8988T (cell line): ENCODE results near the gene ATG101.
A peak's percentile ranks its signal among the peaks of the same experiment; 100 is the strongest.

ENCODE experiments used
- DNase-seq: peaks from one replicate; pipeline ENCODE4 v3.0.0; 2011

The ATG101 gene

DNA sequence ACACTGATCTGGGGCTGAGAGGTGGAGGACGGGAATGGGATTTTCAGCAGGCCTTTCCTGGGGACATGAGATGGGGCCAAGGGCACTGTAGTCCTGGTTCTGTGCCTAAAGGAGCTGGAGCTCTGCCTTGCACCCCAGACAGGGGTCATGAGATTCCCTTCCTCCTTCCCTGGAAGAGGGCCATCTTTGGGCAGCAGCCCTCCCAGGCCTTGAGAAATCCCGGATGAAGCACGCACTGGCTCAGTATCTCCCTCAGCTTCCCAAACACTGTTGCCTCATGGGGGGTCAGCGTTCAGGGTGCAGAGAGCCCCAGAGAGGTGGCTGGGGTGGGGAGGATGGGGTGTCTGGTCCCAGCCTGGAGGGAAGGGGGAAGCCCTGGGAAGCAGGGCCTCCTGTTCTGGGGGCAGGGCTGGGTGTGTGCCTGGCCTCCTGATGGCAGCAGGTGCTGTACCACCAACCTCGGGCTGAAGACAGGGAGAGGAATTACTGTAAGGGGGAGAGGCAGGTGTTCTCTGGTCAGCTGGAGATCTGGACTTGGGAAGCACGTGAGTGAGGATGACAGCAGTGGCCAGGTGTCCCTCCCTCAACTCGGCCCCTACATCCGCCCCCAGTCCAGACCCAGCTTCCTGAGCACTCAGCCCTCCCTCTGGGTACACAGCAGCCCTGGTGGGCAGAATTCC lies 26.9 kb upstream of the ATG101 start:
- DNase-seq: no peak

DNA sequence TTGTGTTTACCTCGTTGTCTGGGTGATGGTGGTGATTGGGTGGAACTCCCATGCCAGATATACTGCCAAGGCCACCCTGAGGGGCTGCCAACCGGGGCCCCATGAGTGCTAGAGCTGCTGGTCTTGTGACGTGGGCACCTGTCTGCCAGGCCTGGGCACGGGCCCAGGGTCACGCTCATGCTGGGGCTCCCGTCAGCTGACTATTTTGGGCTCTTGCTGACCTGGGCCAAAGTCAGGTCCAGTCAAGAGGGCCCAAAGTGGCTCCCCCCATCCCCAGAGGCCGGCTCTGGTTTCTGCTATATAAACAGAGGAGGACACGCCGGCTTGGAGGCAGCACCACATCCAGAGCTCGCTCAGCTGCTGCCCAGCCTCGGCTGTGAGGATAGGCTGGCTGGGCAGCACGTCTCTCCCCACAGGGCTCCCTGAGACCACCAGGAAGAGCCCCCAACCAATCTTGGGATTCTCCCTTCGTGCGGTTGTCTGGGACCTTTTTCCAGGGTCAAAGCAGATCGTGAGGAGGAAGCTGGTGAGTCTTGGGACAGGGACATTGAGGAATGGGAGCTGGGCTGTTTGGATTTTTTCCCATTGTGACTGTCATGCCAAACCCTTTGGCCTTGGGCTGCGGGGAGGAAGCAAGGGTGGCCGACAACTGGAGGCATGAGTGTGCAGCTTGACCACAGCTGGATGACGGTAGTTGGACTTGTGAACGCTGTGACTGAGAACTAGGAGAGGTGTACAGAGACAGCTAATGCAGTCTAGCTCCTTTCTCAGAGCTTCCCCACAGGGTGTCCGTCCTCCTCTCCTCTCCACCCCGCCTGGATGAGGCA lies 26.2 kb upstream of the ATG101 start:
- no peak for DNase-seq

DNA sequence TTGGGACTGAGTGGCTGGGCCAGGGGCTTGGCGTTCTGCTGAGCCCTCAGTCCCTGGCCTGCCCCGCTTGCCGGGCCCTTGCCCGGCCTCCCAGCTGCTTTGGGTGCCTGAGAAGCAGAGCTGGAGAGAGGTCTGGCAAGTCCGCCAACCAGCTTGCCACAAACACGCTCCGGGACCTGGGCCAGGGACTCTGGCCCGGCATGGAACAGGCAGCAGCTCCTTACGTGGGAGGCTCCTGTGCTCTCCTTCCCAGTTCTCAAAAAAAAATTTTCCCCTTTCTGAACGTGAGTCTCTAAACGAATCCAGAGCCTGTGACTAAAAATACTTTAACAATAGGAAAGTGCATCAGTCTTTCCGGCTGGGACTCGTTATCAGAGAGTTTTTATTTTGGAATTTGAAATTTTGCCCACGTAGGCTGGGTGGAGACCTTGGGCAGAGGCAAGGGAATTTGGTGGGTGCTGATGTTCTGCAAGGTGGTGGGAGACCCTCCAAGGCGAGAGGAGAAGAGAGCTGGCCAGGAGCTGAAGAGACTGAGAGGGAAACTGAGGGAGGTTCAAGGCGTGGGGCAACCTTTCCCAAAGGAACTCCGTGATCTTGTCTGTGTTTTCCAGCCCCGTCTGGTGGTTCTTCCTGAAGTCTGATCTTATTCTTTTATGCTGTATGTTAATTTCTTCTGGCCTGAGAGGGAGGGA lies 25.3 kb upstream of the ATG101 start:
- DNase-seq: no peak

DNA sequence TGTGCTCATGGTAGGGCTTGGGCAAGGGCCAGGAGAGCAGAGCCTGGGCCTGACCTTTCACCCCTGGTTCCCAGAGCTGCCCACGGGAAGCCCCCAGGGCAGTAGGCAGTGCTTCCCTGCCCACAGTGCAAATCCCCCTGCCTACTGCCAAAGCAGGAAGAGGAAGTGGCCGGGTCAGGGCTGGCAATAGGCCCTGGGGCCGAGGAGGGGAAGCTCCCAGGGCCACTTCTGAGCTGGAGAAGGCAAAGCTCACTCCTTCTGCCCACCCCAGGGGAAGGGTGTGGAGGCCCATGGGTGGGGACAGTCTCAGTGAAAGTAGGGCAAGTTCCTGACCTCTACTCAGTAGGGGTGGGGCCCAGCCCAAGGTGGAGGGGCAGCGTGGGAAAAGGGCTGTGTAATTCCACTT lies 24.0 kb upstream of the ATG101 start:
- DNase-seq: no peak

DNA sequence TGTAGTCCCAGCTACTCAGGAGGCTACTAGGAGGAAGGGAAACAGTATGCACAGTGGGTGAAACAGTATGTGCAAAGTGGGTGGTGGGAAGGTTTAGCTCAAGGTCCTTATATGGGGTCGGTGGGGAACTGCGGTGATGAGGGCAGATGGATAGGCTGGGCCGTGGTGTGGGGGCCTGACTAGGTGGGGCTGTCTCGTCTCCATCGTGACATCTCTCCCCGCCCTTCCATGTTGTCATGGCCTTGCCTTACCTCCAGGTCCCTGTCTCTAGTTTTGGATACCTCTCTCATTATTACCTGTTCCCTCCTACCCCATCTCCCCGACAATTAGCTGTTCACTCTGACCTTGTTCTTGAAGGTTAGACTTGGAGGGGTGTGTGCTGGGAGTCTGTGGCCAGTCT lies 22.9 kb upstream of the ATG101 start:
- DNase-seq: no peak

DNA sequence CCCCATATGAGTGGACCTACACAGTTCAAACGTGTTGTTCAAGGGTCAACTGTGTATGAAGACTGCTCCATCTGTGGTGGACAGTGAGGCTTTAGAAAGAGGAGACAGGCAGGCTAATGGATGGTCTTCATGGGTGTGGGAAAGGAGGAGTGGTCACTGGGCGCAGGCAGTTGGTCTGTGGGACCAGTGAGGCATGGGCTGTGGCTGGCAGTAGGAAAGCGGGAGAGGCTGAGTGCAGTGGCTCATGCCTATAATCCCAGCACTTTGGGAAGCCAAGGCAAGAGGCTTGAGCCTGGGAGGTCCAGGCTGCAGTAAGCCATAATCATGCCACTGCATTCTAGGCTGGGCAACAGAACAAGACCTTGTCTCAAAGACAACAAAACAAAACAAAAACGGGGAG lies 20.5 kb upstream of the ATG101 start:
- DNase-seq: no peak

DNA sequence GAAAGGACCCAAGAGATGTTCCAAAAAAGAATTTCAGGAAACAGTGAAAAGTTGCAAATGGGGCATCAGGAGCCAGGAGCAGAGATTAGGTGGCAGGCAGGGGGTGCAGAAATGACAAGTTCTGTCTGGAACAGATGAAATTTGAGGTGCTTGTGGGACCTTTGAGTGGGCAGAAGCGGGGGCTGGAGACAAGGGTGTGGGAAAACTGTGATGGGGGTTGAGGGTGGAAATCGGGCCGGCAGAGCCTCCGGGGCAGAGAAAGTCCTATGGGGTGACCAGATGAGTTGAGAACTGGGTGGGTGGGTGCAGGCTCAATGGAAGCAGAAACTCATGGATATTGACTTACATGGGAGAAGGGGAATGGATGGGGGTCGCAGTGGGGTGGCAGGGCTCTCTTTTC lies 20.1 kb upstream of the ATG101 start:
- no peak for DNase-seq

DNA sequence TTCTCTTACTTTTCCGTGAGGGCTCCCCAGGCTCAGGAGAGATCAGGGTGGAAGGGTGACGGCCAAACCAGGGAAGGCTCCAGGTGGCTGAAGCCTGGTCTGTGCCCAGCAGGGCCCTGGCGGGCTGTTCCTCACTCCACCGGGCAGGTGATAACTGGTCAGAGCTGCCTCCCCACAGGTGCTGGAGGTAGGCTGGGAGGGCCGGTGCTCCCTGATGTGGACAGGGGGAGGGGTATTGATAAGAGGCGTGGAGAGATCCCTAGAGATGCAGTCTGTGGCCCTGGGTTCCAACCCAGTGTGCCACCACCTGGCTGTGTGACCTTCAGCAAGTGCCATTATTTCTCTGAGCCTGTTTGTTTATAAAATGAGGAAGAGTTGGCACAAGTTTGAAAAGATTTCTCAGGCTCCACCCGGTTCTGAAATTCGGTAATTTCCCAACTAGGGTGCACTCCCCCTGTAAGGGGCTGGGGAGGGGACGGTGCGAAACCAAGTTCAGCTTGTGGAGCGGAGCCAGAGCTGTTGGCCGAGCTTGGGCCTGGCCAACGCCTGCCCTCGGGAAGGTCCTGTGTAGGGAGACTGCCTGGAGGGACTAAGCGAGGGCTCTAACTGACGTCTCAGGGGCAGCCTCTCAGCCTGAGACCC lies 19.5 kb upstream of the ATG101 start:
- no peak for DNase-seq

DNA sequence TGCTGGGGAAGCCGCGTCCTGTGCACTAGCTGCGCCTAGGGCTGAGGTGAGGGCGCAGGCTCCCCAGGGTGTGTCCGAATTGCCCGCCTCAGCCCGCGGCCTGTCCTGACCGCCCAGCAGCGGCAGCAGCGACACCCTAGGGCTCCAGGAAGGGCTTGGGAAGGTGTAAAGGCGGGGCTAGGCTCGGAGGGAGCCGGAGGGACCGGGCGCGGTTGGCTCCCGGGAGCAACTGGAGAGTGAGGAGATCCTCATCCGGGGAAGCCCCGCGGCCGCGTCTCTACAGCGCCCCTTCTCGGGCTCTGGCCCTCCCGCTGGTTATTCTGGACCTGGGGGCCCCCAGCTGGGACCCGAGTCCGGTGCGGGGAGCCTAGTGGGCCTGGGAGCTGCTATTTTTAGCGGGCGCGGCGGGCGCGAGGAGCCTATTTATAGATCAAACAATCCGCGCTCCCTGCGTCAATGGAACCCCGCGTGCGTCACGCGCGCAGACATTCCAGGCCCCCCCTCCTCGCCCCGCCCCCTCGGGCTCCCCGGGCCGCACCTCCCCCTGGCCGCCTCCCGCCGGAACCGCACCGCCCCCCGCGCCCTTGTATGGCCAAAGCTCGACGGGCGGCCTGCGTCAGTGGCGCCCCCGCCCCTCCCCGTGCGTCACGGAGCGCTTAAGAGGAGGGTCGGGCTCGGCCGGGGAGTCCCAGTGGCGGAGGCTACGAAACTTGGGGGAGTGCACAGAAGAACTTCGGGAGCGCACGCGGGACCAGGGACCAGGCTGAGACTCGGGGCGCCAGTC lies 18.8 kb upstream of the ATG101 start, which contains the start of gene NR4A1:
Gene NR4A1, plus strand, starts transcription at position 685 of the 784 bp plus-strand sequence. CDS start 2,887 bp downstream, outside the sequence.
- peak; percentile 96 for DNase-seq

DNA sequence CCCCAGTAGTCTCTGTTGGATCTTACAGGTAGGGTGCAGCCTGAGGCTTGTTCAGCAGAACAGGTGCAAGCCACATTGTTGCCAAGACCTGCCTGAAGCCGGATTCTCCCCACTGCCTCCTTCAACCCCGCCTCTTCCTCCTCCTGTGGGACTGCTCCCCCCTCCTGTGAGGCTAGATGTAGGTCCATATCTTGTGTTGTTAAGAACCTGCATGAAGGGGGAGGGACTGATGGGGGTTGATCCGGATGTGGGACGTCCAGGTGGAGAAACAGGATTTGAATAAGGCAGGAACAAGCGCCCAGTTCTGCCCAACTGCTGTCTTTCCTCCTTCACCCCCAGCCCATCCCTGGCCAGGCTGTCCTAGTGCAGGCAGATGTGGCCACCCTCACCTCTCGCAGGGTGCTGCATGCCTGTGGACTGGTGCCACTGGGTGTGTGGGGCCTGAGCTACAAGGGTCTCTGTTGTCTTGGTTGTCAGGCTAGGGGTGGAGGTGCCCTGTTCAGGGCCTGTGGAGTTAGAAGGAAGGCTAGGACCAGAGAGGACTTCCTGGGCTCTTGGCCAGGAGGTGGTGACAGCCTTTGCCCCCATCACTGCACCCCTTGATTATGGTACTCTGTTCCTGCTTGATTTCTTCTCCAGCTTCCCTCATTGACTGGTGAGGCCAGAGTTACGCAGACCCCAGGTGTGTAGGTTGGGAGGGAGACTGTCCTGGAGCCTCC lies 17.2 kb upstream of the ATG101 start:
- no peak for DNase-seq

DNA sequence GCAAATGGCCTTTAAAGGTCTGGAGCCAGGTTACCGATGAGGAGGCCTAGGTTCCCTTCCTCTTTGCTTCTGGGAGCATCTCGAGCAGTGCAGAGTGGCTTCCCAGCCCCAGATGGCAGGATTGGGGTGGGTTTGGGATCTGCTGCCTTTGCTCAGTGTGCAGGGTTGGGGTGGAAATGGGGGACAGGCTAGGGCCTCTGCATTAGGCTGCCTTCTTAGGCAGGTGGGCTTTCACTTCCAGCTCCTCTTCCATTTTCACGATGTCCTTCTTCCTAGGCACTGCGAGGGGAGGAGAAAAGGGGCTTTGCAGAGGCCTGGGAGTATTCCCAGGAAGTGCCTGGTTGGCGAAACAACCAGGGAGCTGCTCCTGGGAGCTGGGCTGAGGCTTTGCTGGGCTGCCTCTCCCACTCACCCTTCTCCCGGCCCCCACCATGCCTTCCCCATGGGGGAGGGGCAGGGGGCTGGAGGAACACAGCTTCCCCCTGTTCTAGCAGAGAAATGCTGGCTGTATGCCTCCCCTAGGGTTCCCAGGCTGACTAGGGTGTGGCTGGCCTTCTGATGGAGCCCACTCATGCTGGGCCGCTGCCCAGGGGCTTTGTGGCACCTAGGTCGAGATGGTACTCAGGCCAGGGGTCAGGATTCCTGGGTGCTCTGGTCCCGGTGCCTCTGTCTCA lies 16.1 kb upstream of the ATG101 start:
- DNase-seq: no peak

DNA sequence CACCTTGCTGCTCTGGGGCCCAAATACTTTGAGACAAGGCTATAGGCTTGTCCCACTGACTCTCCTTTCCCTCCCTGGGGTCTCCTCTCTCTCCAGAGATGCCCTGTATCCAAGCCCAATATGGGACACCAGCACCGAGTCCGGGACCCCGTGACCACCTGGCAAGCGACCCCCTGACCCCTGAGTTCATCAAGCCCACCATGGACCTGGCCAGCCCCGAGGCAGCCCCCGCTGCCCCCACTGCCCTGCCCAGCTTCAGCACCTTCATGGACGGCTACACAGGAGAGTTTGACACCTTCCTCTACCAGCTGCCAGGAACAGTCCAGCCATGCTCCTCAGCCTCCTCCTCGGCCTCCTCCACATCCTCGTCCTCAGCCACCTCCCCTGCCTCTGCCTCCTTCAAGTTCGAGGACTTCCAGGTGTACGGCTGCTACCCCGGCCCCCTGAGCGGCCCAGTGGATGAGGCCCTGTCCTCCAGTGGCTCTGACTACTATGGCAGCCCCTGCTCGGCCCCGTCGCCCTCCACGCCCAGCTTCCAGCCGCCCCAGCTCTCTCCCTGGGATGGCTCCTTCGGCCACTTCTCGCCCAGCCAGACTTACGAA lies 15.4 kb upstream of the ATG101 start:
- DNase-seq: no peak

DNA sequence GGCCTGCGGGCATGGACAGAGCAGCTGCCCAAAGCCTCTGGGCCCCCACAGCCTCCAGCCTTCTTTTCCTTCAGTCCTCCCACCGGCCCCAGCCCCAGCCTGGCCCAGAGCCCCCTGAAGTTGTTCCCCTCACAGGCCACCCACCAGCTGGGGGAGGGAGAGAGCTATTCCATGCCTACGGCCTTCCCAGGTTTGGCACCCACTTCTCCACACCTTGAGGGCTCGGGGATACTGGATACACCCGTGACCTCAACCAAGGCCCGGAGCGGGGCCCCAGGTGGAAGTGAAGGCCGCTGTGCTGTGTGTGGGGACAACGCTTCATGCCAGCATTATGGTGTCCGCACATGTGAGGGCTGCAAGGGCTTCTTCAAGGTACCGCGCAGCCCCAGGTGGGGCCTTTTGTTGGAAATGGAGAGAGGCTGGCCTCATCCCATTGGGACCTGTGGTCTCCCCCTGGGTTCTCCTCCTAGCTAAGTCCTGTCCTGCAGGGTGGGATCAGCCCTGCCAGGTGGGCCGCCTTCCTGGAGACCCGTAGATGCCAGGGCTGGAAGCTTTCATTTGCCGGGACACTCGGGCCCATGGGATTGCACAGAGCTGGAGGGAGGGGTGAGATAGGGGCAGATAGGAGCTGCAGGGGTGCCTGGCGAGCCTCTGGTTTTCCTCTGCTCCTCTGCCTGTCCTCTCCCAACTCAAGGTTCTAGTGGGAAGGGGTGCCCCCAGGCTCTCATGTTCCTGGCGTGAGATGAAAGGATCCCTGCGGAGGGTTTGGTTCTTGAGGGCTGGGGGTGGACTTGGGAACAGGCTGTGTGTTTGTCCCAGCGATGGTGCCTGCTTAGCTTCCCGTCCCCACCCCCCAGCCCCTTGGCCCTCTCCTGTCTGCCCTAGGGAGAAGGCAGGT lies 14.7 kb upstream of the ATG101 start:
- no peak for DNase-seq

DNA sequence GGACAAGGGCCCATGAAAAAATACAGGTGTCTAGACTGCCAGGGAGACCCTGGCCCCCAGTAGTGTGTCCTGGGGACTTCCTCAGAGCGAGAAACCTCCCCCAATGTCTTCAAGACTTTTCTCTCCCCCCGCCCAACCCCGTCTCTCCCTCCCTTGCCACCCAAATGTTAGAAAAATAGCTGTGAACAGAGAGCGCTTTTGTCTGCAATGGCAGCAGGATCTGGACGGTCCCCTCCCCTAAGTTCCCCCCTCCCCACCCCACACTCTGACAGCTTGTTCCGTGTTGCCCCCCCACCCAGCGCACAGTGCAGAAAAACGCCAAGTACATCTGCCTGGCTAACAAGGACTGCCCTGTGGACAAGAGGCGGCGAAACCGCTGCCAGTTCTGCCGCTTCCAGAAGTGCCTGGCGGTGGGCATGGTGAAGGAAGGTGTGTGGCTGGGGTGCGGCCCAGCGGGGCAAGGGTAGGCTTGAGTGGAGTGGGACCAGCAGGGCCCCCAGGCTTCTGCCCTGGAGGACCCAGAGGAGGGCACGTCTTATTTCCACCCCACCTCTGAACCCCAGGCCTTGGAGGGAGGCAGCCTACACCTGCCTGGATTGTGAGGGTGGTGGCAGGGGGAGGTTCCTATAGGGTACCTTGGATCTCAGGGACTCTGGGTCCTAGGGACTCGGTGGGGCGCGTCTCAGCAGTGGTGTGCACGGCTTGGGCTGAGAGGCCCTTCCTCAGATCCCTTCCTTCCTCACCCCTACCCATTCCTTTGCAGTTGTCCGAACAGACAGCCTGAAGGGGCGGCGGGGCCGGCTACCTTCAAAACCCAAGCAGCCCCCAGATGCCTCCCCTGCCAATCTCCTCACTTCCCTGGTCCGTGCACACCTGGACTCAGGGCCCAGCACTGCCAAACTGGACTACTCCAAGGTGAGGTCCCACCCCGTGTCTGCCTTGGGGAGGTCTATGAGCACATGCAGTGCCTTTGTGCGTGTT lies 13.8 kb upstream of the ATG101 start:
- DNase-seq: no peak

DNA sequence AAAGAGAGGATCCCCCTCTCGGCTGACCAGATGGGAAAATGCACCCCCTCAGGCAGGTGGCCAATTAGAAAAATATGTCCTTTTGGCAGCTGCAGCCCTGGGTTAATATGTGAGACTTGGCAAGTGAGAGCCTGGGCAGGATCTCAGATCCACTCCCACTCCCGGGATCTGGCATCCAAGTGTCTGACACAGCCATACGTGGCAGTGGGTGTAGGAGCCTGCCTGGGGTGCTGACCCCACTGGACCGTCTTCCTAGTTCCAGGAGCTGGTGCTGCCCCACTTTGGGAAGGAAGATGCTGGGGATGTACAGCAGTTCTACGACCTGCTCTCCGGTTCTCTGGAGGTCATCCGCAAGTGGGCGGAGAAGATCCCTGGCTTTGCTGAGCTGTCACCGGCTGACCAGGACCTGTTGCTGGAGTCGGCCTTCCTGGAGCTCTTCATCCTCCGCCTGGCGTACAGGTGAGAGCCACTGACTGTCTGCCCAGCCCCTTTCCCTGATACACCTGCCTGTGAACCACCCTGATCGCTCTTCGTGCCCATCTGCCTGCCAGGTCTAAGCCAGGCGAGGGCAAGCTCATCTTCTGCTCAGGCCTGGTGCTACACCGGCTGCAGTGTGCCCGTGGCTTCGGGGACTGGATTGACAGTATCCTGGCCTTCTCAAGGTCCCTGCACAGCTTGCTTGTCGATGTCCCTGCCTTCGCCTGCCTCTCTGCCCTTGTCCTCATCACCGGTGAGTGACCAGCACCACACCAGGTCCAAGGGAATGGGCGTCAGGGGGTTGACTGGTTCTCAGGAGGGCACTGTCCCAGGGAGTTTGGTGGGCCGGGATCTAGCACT lies 12.8 kb upstream of the ATG101 start:
- DNase-seq: no peak

DNA sequence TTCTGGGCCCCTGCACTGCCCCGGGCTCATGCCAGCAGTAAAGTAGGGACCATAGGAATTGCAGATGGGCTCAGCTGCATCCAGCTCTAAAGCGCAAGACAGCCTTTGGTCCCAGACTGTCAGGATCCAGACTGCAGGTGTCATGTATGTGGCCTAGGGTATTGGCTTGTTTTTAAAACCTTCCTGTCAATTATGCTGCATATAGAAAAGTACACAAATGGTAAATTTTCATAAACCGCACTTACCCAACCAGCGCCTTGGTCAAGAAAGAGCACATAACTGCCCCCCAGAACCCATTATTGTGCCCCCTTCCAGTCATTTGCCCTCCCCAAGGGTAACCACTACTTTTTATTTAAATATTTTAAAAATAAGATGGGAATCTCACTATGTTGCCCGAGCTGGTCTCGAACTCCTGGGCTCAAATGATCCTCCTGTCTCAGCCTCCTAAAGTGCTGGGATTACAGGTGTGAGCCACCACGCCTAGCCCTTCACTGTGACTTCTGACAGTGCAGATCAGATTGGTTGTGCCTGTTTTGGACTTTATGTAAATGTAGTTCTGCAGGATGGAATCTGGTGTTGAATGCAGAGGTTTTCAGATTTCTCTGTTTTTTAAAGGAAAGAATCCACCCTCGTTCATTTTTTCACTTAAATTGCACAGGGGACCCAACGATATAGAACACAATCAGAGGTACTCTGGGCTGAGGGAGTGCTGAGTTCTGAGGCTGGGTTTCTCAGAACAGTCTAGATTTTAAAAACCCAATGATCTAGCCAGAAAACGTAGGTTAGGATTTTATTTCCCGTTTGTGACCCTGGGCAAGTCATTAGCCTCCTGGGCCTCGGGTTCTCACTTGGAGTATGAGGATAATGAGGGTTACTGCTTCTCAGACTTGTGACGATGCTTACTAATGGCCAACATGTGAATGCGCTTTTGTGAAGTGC lies 11.9 kb upstream of the ATG101 start:
- DNase-seq: no peak
